ENCODE measurements around the gene FRAS1. TPM values are rescaled to one million over a fixed set of nuclear protein-coding genes. Genes with fewer than 3 reads are reported as not detected.

The FRAS1 gene
- total RNA-seq, 1 experiment from 2014 or later, result 3.4 TPM

DNA sequence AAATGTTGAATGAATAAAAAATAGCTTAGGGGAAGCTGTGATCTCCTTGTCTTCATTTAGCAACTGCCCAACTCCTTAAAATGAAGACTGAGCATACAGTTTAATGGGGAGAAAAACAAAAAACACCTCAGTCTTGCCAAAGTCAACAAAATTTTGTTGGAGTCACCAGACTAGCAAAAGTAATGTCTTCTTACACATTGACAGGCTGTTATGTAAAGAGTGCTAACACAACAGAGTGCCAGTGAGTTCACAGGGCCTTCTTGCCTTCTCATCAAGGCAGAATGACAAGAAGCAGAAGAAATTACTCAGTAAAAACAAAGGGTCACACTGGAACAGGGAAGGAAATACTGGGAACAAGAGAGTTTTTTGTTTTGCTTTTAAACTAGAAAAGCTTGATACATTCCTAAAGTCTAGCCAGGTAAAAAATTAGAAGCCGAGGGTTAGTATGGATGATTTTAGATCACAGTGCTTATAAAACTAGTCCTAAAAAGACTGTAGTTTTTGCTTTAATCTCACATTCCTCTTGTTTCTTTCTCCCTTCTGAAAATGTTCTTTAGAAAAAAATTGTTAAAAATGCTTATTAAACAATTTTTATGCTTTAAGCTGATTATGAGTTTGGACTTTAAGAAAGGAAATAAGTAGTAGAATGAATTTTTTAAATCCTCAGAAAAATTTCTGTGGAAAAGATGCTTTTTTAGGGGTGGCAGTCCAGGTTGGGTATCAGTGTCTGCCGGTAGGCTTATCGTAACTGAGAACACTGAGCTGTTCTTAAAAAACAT is 38.7 kb upstream of the FRAS1 start:
- CTCF ChIA-PET, result no interaction called here
- no peaks in the 10 kb centered on the region for H4K20me1 ChIP-seq (ENCODE audit: low read length)
- H3K79me2 ChIP-seq (ENCODE audit: low read length), result no peaks in the 10 kb centered on the region
- no peaks in the 10 kb centered on the region for H3K9me2 ChIP-seq (replicated peaks; ENCODE audit: low read length)
- H2AFZ ChIP-seq (ENCODE audit: low read length), result no peak overlapping the region
- TF ChIP-seq EZH2phosphoT487 (IDR thresholded peaks at IDR 0.05; ENCODE audit: borderline replicate concordance, low read length), result no peak
- no peak for TF ChIP-seq CTCF (conservative IDR thresholded peaks at IDR 0.05; ENCODE audit: low read depth, low read length)
- no peak for TF ChIP-seq EZH2 (IDR thresholded peaks at IDR 0.05; ENCODE audit: low read length, unreplicated experiment)
- no peak overlapping the region for H3K4me2 ChIP-seq (ENCODE audit: low read length)
- POLR2A ChIA-PET (ENCODE audit: unreplicated experiment), result no interaction called here
- no peaks in the 10 kb centered on the region for H3K9me3 ChIP-seq (ENCODE audit: low read length)
- no peaks in the 10 kb centered on the region for H3K36me3 ChIP-seq (ENCODE audit: low read depth, low read length)
- intact Hi-C loops (cut with micrococcal nuclease), result no loop called here
- ATAC-seq (no peak), DNase-seq (no peak)
- H3K27me3 ChIP-seq (ENCODE audit: low read length), result no peaks in the 10 kb centered on the region
- no peak overlapping the region for H3K4me3 ChIP-seq (ENCODE audit: low read length)
- no peaks in the 10 kb centered on the region for H3K4me1 ChIP-seq (ENCODE audit: insufficient read depth, low read length)
- no peaks in the 10 kb centered on the region for H3F3A ChIP-seq (ENCODE audit: low read length, unreplicated experiment)
- H3K9ac ChIP-seq (ENCODE audit: low read length), result no peak overlapping the region
- no peak overlapping the region for H3K27ac ChIP-seq (ENCODE audit: low read length)
- BruUV-seq (replicated peaks), result no TSS peak

- no TSS peak for BruUV-seq (replicated peaks)
- ATAC-seq (no peak), DNase-seq (no peak)
- TF ChIP-seq CTCF (conservative IDR thresholded peaks at IDR 0.05; ENCODE audit: low read depth, low read length), result no peak
- TF ChIP-seq EZH2phosphoT487 (IDR thresholded peaks at IDR 0.05; ENCODE audit: borderline replicate concordance, low read length), result no peak
- TF ChIP-seq EZH2 (IDR thresholded peaks at IDR 0.05; ENCODE audit: low read length, unreplicated experiment), result no peak
- Histone ChIP-seq H3K9ac (ENCODE audit: low read length) (no peak overlapping the region), H3K9me2 (replicated peaks; ENCODE audit: low read length) (no peaks in the 10 kb centered on the region), H3K4me2 (ENCODE audit: low read length) (no peak overlapping the region), H3K27ac (ENCODE audit: low read length) (no peak overlapping the region), H3K4me3 (ENCODE audit: low read length) (no peak overlapping the region), H3K9me3 (ENCODE audit: low read length) (no peaks in the 10 kb centered on the region), H3K27me3 (ENCODE audit: low read length) (no peaks in the 10 kb centered on the region), H3F3A (ENCODE audit: low read length, unreplicated experiment) (no peaks in the 10 kb centered on the region), H4K20me1 (ENCODE audit: low read length) (no peaks in the 10 kb centered on the region), H3K4me1 (ENCODE audit: insufficient read depth, low read length) (no peaks in the 10 kb centered on the region), H3K36me3 (ENCODE audit: low read depth, low read length) (no peaks in the 10 kb centered on the region), H2AFZ (ENCODE audit: low read length) (no peak overlapping the region), H3K79me2 (ENCODE audit: low read length) (no peaks in the 10 kb centered on the region)
- intact Hi-C loops (cut with micrococcal nuclease), result no loop called here
- POLR2A ChIA-PET (ENCODE audit: unreplicated experiment), result no interaction called here
- CTCF ChIA-PET, result no interaction called here
These were observed 37.7 kb upstream of the FRAS1 start for GRCh38 chr4:78019414-78019813.

DNA sequence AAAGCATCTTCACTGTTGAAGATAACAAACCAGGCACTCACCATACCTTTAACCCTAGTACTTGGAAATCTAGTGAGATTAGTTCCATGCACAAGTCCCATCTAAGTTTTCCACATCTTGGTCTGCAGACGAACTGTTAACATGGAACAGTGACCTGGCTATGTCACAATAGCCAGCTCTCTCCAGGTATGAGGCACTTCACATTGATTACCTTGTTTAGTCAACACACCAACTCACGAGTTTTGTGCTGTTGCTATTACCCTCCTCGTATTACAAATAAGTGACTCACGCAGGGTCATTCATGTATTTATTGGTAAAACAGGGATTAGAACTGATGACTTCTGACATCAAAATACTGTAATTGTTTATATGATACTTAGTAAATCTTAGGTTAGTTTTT is 36.4 kb upstream of the FRAS1 start:
- CTCF ChIA-PET, result no interaction called here
- H3K36me3 ChIP-seq (ENCODE audit: low read depth, low read length), result no peaks in the 10 kb centered on the region
- H2AFZ ChIP-seq (ENCODE audit: low read length), result no peak overlapping the region
- H3K4me3 ChIP-seq (ENCODE audit: low read length), result no peak overlapping the region
- H3K27ac ChIP-seq (ENCODE audit: low read length), result no peak overlapping the region
- ATAC-seq (no peak), DNase-seq (peak; percentile 4)
- no peaks in the 10 kb centered on the region for H3K27me3 ChIP-seq (ENCODE audit: low read length)
- no peaks in the 10 kb centered on the region for H4K20me1 ChIP-seq (ENCODE audit: low read length)
- POLR2A ChIA-PET (ENCODE audit: unreplicated experiment), result no interaction called here
- H3F3A ChIP-seq (ENCODE audit: low read length, unreplicated experiment), result no peaks in the 10 kb centered on the region
- no peaks in the 10 kb centered on the region for H3K4me1 ChIP-seq (ENCODE audit: insufficient read depth, low read length)
- TF ChIP-seq CTCF (conservative IDR thresholded peaks at IDR 0.05; ENCODE audit: low read depth, low read length), result no peak
- no peak for TF ChIP-seq EZH2 (IDR thresholded peaks at IDR 0.05; ENCODE audit: low read length, unreplicated experiment)
- no peak for TF ChIP-seq EZH2phosphoT487 (IDR thresholded peaks at IDR 0.05; ENCODE audit: borderline replicate concordance, low read length)
- no peak overlapping the region for H3K4me2 ChIP-seq (ENCODE audit: low read length)
- BruUV-seq (replicated peaks), result no TSS peak
- H3K9me2 ChIP-seq (replicated peaks; ENCODE audit: low read length), result no peaks in the 10 kb centered on the region
- no peaks in the 10 kb centered on the region for H3K79me2 ChIP-seq (ENCODE audit: low read length)
- H3K9me3 ChIP-seq (ENCODE audit: low read length), result no peaks in the 10 kb centered on the region
- no peak overlapping the region for H3K9ac ChIP-seq (ENCODE audit: low read length)
- intact Hi-C loops (cut with micrococcal nuclease), result no loop called here

Measured in PC-3 (cell line).